ENCODE measurements around the gene SLAMF9.

The SLAMF9 gene

GRCh38 chr1:159974350-159974965, 20.4 kb upstream of the SLAMF9 start:
- DNase-seq: no peak

DNA sequence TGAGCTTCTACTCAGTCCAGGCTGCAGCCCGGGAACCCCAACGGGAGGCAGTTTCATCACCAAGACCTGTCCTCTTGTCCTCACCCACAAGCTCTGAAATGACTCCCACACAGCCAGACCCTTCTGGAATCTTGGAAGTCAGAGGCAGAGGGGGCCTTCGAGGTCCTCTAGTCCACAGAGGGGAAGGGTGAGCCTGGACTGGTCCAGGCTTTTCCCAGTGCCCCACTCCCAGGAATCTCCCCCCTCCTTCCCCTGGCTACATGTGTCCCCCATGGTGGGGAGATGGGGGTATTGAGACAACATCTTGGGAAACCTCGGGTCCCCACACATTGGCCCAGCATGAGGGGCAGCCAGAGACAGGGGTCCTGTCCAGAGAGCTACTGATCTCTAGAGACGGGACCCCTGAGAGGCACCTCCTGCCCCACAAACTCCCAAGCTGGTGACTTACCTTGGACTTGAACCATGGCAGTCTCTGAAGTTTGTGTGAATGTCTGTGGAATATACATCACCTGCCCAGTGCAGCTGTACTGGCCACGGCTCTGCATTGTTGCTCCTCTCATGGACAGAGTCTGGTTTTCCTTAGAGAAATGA, 19.4 kb upstream of the SLAMF9 start:
- DNase-seq: no peak

- DNase-seq: no peak
Observed at GRCh38 chr1:159972443-159973205, 18.6 kb upstream of the SLAMF9 start.

DNA sequence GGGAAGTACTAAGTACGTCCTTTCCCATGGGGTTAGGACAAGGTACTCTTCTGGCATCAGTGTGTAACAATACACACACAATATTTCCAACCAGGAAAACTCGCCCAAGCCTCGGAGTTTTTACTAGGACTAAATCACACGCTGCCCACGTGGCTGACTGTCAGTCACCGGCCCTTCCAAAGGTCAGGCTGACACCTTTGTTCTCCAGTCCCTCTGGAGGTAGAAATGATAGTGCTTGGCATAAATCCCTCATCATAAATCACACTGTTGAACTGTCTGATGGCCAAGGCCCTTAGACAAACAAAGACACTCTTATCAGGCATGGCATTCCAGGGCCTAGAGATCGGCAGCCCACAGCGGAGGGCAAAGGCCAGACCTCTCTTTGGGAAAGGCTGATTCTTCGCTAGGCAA, 16.9 kb upstream of the SLAMF9 start:
- no peak for DNase-seq

GRCh38 chr1:159968901-159969300, 14.9 kb upstream of the SLAMF9 start:
- no peak for DNase-seq

DNA sequence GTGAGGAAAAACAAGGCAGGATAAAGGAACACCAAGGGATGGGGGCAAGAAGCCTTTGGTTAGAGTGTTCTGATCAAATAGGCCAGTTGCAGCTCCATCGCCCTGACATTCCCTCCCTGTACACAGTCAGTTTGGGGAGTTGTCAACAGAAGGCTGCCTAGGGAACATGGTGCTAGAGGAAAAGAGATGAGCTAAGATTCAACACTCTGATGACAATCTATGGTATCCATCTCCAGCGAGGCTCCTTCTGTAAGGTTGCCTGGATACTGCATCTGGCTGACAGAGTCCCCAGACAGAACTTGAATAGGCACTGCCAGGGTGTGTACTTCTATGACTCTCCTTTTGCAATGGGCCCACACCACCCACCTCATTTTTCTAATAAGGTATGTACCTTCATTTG, 11.2 kb upstream of the SLAMF9 start:
- no peak for DNase-seq

DNA sequence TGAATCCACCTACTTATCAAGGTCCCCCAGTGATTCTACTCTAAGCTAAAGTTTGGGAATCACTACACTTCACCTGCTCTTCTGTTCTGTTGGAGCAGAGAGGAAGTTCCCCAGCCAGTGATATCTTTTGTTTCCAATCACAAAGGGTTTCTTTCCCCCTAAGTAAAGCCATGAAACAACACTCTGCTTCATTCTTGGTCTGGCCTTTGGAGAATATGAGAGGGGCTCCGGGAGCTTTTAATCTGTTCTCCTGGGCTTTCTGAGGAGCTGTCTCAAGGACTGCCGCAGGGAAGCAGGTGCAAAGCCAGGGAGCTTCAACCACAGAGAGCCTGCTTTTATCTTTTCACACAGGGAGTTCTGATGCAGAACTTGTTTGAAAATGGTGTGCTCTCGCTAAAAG, 10.1 kb upstream of the SLAMF9 start:
- DNase-seq: no peak

- DNase-seq: no peak
Observed at GRCh38 chr1:159962176-159962575, 8.1 kb upstream of the SLAMF9 start.

- DNase-seq: no peak
Observed at GRCh38 chr1:159961636-159962035, 7.6 kb upstream of the SLAMF9 start.

GRCh38 chr1:159960721-159961381, 6.8 kb upstream of the SLAMF9 start:
- no peak for DNase-seq

DNA sequence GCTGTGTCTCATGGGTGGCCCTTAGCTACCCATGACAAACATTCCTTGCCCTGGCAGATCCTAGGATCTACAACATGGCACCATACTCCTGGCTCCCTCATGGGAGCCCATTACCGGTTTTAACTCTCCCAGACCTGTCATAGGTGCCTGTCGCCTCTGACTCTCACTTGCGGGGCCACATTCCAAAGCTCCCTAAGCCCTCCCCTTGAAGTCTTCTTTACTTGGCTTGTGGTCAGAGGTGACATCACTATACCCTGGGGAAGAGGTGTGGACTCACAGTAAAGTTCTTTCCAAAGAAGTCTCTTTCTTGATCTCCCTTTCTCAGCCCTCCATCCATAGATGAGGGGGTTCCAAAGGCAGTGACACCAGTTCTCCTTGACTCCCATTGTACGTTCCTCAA, 5.4 kb upstream of the SLAMF9 start:
- no peak for DNase-seq

DNA sequence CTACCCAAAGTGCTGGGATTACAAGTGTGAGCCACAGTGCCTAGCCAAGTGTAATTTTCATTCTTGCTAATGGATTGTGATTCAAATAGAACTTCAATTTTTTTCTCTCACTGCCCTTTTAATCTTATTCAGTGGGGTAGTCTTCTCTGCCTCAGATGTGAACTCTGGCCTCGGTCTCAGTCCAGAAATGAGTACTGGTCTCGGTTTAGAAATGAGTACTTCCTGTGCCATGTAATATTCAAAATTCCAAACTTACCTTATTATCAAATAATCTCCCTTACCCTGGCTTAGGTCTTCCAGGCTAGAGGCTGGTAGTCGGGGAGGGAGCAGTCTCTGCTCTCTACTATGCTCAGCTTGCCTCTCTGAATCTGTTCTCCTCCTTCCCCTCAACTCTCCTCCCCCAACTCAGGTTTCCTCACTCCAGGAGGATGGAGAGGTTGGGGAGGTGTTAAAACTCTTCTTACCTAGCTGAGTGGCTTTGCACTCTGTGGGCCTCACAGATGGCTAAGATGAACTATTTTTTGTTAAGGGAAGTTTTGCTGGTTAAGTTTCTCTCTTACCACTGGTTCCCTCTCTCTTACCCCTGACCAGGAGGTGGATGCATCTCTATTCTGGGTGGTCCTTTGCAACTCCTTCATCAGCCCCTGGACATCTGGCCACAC, 4.8 kb upstream of the SLAMF9 start:
- DNase-seq: no peak

DNA sequence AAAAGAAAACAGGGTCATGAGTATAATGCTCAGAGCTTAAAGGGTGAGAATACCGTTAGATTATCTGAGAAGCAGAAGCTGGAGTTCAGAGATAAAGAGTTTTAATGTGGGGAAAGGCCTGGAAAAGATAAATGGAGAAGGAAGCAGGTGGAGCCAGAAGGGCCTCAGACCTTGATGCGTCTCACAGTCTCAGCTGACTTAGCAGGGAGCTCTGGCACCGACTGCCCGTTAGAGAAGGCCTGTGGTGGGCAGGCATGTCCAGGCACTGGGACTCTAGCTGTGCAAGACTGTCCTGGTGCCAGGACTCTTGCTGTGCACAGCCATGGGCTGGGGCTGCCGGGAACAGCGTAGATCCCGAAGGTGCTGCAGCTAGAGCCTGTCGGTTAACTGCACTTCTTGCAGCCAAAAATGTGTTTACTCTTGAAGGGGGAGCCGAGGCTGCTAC, 3.8 kb upstream of the SLAMF9 start:
- DNase-seq: no peak

- no peak for DNase-seq
Observed at GRCh38 chr1:159955456-159955855, 1.4 kb upstream of the SLAMF9 start.

- DNase-seq: no peak
Observed at GRCh38 chr1:159952932-159953331, 1.1 kb downstream of the SLAMF9 start.

- DNase-seq: no peak
Observed at GRCh38 chr1:159951551-159951950, 2.5 kb downstream of the SLAMF9 start.

DNA sequence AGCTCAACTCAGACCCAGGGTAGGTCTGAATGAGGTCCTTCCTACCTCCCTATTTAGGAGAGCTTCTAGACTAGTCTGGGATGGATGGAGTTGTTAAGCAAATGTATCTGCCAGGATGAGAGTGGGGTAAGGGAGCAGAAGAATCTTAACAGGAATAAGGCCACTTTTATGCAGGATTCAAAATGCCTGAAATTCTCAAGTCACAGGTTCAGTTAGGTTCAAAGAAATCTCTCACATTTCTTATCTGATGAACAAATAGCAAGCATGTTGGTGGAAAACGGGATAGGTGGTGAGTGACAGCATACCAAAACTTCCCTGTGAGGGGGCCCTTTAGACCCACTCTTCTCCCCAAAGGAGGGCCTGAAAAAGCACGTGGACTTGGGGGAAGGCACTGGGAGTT, 3.0 kb downstream of the SLAMF9 start:
- DNase-seq: no peak

- no peak for DNase-seq
Observed at GRCh38 chr1:159949981-159950381, 4.1 kb downstream of the SLAMF9 start.

DNA sequence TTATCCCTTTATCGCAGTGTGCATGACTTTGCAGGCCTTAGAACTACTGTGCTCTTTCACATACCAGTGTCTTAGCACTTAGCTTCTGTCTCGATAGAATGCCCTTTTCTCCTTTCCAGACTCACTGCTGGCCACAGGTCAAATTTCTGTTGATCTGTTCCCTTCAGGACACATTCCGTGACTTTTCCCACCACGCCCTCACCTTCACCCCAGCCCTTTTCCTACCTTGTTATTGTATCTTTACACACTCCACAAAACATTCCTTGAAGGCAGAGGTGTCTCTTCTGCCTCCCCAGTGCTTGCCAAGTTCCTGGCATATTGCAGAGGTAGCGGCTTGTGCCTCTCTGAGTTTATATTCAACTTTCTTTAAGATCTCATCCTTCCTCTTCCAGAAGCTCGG, 4.9 kb downstream of the SLAMF9 start:
- no peak for DNase-seq

DNA sequence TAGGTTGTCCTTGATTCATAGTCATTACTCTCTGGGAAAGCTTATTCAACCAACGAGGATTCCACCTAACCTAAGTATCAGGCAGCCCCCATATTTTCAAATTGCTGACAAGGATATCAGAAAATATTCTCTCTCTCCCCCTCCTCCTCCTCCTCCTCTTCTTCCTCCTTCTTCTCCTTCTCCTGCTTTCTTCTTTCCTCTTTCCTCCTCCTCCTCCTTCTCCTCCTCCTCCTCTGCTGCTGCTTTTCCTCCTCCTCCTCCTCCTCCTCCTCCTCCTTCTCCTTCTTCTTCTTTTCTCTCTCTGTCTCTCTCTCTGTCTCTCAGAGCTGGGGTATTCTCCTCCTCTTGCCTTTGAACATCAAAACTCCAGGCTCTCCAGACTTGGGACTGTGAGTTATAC, 6.1 kb downstream of the SLAMF9 start:
- no peak for DNase-seq

DNA sequence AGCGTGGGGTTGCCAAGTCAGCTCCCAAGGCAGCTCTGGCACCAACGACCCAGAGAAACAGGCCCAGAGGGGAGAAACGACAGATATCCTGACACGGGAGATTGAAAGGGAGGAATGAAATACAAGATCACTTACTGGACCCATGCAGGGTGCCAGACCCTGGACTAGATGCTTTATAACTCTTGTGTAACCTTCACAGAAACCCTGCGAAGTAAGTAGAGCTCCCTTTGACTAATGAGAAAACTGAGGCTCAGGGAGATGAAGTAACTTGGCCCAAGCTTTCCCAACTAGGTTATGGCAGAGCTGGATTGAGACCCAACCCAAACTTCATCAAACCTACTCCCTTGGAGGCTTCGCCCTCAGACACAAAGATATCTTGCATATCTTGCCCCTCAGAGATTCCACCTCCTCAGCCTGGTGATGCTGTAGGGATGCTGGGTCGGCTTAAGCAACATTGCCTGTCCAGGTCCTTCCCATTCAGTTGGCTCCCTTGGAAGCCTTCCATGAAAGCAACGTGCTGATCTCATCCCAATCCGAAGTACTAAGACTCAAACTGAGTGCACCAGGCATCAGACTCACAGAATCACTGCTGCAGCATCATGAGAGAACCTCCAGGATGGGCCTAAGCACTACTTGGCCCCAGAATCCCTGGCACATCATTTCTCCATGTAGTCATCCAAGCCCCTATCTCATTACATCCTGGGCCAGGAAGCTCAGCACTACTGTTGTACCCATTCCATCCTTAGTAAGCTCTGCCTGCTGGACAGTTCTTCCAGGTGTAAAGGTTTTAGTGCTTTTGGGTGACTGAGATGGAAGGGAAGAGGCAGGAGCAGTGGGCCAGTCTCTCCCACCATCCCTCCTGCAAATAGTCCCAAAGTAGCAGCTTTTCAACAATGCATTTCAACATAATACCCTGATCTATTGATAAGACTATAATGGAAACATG, 7.5 kb downstream of the SLAMF9 start:
- DNase-seq: no peak
